Dedifferentiated amniotic fluid mesenchymal stem cell (primary cell): ENCODE results near the gene DHRS7B.
"Not testable (repeated sequence)": the region's sequence is repeated elsewhere in the genome, so short reads cannot be mapped to it uniquely, and the experiment has no call there.

Experiments used
- DNase-seq: peaks from one replicate; pipeline ENCODE4 v3.0.0-alpha.2; 2016; ENCODE audit errors: extremely low spot score

Gene DHRS7B

GRCh38 chr17:21107067-21107650, 19.6 kb upstream of the DHRS7B start:
- not testable (repeated sequence) for DNase-seq

DNA sequence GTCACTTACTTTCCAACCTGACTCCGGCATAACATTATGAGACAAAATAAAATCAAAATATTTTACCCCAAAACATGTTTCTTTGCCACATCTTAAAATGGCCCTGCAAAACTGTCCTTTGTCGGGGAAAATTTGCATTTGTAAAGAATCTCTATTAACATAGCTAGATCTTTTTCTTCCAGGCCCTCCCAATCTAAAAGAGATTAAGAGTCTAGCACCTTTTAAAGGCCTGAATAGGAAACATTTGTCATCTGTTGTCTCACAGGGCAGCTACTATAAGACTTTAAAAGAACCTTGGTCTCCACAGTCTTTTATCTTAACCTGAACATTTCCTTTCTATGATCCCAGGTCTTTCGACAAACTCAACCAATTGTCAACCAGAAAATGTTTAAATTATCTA, 18.1 kb upstream of the DHRS7B start:
- DNase-seq = peak; percentile 10

- DNase-seq = no peak
Observed at GRCh38 chr17:21113049-21113690, 13.6 kb upstream of the DHRS7B start.

GRCh38 chr17:21113716-21114115, 13.0 kb upstream of the DHRS7B start:
- DNase-seq = no peak

- DNase-seq = not testable (repeated sequence)
Observed at GRCh38 chr17:21114791-21115190, 12.0 kb upstream of the DHRS7B start.

GRCh38 chr17:21119247-21119918, 7.4 kb upstream of the DHRS7B start:
- peak; percentile 61 for DNase-seq

DNA sequence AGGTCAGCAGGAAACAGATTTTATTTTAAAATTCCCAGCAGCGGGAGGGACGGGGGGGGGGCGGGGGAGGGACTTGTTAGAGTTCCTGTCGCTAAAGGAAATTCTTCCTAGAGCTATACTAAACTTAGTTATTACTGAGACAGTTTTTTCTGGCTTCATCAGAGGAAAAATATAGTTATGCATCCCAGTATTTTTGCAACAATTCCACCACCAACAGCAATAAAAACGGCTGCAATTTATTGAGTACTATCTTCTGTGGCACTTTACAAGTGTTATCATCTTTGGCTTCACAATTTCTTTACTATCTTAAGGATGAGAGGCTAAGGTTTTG, 6.9 kb upstream of the DHRS7B start:
- DNase-seq = no peak

DNA sequence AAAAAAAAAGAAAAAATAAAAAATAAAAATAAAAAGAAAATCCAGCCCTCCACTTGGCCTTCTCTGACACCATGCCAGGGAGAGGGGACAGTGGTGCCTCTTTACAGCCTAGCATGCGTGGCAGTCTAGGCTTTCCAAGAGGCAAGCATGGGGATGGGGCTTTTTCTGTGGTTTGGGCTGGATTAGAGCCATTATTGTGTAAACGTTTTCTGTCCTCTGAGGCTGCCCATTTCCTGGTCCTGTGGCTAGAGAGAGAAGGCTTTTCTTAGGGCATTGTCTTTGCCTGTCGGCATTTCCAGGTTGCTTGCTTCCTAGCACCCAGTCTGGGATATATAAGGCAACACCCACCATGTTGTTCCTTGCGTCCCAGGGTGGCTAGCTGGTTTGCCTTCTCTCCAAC, 2.7 kb upstream of the DHRS7B start:
- DNase-seq = peak; percentile 11

GRCh38 chr17:21124517-21124916, 2.2 kb upstream of the DHRS7B start:
- DNase-seq = not testable (repeated sequence)

GRCh38 chr17:21125862-21126261, 902 bp upstream of the DHRS7B start:
- no peak for DNase-seq

GRCh38 chr17:21127509-21128077, 829 bp downstream of the DHRS7B start:
- no peak for DNase-seq

DNA sequence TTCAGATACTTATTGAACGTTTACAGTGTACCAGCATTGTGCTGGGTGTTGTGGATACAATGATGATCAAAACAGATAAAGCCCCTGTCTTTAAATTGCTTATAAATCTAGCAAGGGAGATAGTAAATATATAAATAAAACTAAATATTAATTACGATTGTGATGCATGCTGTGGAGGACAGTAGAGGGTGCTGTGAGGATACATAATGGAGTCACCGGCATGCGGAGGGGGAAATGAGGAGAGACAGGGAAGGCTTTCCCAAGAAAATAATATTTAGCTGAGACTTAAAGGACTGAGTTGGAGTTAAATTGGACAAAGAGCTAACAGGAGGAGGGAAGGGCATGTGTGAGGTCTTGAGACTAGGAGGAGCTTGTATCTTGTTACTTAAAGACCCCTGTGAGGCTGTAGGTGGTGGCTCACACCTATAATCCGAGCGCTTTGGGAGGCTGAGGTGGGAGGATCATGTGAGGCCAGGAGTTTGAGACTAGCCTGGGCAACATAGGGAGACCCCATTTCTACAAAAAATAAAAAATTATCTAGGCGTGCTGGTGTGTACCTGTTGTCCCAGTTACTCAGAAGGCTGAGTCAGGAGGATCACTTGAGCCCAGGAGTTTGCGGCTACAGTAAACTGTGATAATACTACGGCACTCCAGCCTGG, 2.4 kb downstream of the DHRS7B start:
- peak; percentile 54 for DNase-seq

DNA sequence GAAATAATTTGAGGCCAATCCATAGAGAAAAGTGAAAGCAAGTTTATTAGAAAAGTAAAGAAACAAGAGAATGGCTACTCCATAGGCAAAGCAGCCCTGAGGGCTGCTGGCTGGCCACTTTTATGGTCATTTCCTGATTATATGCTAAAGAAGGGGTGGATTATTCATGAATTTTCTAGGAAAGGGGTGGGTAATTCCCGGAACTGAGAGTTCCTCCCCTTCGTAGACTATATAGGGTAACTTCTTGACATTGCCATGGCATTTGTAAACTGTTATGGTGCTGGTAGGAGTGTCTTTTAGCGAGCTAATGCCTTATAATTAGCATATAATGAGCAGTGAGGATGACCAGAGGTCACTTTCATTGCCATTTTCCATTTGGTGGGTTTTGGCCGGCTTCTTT, 4.4 kb downstream of the DHRS7B start:
- no peak for DNase-seq

DNA sequence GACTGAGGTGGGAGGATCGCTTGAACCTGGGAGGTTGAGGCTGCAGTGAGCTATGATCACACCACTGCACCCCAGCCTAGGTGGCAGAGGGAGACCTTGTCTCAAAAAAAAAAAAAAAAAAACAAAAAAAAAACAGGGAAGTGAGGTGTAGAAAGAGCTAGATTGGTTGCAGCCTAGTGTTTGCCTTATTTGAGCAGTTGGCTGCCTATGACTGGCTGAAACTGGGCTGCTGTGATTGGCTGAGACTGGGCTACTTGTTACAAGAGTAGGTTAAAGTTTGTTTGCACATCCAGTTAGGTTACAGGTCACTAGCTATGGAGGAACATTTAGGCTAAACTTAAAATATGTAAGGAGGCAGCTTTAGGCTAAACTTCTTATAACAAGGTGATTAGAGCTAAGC, 5.7 kb downstream of the DHRS7B start:
- DNase-seq = no peak

GRCh38 chr17:21134559-21134958, 7.8 kb downstream of the DHRS7B start:
- no peak for DNase-seq

- no peak for DNase-seq
Observed at GRCh38 chr17:21140911-21141310, 14.1 kb downstream of the DHRS7B start.

- DNase-seq = no peak
Observed at GRCh38 chr17:21141331-21141730, 14.6 kb downstream of the DHRS7B start.

DNA sequence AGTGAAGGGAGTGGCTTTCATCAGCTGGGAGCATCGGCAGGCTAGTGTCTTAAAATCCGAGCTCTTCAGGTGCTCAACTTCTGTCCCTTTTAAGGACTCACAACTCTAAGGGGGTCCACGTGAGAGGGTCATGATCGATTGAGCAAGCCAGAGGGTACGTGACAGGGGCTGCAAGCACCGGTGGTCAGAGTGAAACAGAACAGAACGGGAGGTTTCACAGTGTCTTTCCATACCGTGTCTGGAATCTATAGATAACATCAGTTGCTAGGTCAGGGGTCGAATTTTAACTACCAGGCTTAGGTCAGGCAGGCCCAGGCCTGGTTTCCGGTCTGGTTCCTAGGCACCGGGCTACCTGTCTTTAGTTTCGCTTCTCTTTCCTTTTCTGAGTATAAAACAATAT, 15.3 kb downstream of the DHRS7B start:
- DNase-seq = not testable (repeated sequence)

GRCh38 chr17:21143695-21144094, 16.9 kb downstream of the DHRS7B start:
- DNase-seq = no peak

DNA sequence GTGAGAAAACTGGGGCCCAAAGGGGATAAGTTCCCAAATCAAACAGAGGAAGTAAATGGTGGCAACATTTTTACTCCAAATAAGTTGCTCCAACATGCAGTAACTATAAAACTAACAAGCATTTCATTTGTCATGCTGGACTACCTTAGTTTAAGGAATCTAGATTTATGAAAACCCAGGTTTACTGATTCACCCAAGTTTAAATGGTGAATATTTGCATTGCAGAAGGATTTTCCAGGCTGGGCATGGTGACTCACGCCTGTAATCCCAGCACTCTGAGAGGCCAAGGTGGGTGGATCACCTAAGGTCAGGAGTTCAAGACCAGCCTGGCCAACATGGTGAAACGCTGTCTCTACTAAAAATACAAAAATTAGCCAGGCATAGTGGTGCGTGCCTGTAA, 17.5 kb downstream of the DHRS7B start:
- DNase-seq = not testable (repeated sequence)

- no peak for DNase-seq
Observed at GRCh38 chr17:21146362-21147015, 19.7 kb downstream of the DHRS7B start.

GRCh38 chr17:21149621-21150020, 22.9 kb downstream of the DHRS7B start:
- DNase-seq = no peak
